Inferior parietal cortex (tissue), 1 donor: ENCODE results near the gene KRT82.
A peak's percentile ranks its signal among the peaks of the same experiment; 100 is the strongest.
"Not testable (repeated sequence)": the region's sequence is repeated elsewhere in the genome, so short reads cannot be mapped to it uniquely, and the experiment has no call there.

Experiments
- DNase-seq: peaks from one replicate; pipeline ENCODE4 v3.0.0-alpha.2; 2016; ENCODE audit errors: extremely low spot score

The KRT82 gene

DNA sequence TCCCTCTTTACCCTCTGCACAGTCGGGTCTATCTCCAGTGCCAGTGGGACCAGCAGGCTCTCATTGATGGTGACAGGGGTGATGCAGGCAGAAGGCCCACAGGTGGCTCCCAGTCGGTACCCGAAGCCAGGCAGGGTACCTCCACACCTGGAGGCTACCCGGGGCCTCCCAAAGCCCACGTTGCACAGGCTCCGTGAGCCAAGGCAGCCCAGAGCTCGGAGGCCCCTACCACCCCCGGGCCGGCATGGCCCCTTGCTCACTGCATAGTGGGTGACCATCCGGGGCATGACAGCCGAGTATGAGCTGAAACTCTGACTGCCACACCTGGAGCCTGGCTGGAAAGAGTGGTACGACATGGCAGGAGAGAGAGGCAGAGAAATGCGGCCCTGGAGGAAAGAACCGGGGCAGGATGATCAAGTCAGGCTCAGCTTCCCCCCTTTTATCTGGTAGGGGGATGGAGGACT lies at the start of gene KRT82:
TSS of gene KRT82 (minus strand) at position 414 of the 464 bp plus-strand sequence. CDS start at position 356, 58 bp downstream.
- no peak for DNase-seq

- DNase-seq: no peak
These were observed 49.7 kb upstream of the KRT82 start for GRCh38 chr12:52455821-52456220.

DNA sequence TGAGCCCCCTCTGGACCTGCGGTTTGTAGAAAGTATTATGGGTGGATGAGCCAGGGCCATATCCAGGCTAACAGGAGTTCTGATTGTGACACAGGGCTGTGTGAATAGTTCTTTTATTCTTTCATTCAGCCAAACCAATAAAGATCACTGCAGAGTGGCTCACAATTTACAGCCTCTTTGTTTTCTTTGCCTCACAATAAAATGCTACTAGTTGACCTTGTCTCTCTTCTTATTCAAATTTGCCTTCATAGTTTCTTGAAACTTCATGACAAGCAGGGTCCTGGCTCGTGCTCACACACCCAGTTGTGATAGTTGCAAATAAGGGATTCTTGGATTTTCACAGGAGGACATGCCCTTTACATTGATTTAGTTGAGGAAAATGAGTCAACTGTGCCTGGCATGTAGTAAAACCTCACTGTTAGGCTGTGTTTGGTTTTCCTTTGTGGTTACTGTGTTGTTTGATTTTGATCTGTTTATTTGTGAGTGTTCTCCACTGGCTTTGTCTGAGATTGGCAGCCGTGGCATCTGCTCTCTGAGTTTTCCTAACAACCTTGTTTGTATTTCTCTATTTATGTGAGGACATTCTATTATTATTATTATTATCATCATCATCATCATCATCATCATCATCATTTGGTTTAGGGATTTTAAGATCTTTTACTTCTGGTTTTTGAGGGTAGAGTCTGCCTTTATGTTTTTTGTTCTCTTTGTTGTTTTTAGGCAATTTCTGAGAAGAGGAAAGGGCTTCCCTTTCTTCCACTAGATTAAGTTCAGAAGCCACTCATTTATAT lies 48.5 kb upstream of the KRT82 start:
- peak; percentile 4 for DNase-seq

- no peak for DNase-seq
These were observed 46.0 kb upstream of the KRT82 start, which contains the start of gene KRT6B for GRCh38 chr12:52452101-52452500. Gene KRT6B (minus strand): TSS chr12:52452146. CDS start chr12:52452078, 68 bp downstream.

GRCh38 chr12:52448228-52448627 lies 42.1 kb upstream of the KRT82 start:
- no peak for DNase-seq

DNA sequence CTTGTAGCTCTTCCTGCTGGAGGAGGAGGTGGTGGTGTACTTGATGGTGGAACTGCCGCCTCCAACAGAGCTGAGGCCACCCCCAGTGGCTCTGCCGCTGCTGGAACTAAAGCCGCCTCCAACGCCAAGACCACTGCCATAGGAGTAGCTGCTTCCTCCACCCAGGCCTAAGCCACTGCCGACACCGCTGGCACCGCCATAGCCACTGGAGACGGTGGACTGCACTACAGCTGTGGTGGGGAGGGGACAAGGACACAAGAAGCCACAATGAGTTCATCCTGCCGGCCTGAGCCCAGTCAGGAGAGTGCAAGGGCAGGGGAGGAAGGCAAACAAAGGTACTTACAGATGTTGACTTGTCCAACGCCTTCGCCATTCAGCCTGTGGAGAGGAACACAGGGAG lies 41.1 kb upstream of the KRT82 start:
- not testable (repeated sequence) for DNase-seq

GRCh38 chr12:52446367-52447045 lies 40.4 kb upstream of the KRT82 start:
- DNase-seq: no peak

GRCh38 chr12:52445876-52446275 lies 39.7 kb upstream of the KRT82 start:
- DNase-seq: no peak

- DNase-seq: no peak
These were observed 38.8 kb upstream of the KRT82 start for GRCh38 chr12:52444647-52445595.

DNA sequence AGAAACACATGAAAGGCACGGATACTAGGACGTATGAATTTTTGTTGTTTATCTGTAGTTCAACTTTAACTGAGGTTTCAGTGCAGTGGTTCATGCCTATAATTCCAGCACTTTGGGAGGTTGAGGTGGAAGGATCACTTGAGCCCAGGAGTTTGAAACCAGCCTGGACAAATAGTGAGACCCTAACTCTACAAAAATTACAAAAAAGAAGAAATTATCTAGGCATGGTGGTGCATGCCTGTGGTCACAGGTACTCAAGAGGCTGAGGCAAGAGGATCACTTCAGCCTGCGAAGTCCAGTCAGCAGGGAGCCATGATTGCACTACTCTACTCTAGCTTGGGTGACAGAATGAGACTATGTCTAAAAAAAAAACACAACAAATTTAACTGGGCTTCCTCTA lies 37.8 kb upstream of the KRT82 start:
- DNase-seq: no peak

DNA sequence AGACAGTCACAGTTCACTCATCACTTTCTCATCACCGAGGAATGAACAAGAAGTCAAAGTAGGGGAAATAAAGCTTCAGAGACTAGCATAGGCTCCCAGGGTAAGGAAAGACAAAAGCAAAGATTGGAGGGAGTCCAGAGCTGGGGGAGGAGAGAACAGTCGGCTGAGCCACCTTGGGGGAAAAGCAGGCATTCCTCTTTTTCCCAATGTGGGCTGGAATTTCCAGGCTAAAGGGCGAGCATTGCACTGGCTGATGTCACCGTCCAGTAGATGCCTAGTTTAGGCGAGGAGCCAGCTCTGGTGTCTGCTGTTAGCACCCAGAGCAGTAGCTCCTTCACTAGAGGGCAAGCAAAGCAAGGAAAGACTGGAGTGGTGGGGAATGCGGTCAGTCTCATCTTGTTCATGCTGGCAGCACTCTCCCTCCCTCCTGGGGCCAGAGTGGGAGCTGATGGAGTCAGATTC lies 36.5 kb upstream of the KRT82 start:
- DNase-seq: no peak

DNA sequence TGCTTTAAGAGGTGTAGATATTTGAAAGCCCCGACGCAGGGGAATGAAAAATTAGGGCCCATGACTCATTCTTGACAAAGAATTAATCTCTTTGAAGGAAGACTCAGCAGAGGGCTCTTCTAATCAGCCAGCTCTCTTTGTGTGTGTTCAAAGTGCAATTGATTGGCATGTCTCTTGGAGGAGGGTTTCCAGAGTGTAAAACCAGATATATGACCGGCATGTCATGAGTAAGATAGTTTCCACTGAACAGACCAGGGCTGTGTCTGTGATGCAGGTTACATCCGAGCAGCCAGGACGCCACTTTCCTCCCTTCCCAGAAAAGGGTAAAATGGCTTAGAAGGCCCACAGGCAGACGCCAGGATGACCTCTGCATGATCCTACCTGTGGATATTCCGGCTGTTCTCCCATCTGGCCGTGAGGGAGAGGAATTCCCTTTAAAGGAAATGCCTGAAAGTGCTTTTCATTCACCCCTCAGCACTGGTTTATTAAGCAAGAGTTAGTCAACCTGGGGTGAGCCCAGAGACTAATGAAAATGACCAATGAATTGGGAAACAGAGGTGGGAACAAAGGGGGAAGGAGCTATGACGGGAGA lies 35.3 kb upstream of the KRT82 start:
- no peak for DNase-seq

GRCh38 chr12:52440821-52441319 lies 34.7 kb upstream of the KRT82 start:
- no peak for DNase-seq

DNA sequence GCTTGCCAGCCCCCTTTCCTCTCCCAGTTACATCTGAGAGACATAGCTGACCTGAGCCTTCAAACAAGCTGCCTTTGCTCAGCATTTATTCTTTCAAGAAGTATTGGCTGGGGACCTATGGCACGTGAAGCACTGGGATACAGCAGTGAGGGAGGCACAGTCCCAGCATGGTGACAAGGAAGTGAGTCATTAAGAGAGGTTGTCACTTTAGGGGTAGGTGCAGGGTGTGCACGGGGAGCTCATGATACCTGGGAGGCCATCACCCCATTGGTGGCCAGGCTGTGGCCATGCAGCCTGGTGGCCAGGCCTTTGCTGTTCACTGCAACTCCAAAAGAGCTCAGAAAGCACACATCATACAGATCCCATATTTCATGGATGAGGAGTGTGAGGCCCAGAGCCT lies 33.7 kb upstream of the KRT82 start:
- no peak for DNase-seq

DNA sequence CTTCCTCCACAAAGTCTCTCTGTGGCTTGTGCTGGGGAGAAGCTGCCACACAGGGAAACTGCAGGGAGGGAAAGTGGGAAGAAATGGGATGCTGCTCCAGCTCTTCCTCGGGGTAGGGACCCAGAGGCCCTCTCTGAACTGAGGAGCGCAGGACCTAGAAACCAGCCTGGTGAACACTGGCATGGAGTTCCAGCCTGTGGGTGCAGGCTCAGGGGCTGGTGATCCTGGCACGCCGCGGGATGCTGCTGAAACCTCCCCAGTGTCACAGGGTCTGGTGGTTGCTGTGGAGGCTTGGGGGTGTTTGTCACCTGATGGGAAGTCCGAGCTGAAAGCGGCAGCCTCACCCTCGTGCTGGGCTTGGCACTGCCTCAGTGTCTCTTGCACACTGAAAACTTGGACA lies 33.3 kb upstream of the KRT82 start:
- no peak for DNase-seq

DNA sequence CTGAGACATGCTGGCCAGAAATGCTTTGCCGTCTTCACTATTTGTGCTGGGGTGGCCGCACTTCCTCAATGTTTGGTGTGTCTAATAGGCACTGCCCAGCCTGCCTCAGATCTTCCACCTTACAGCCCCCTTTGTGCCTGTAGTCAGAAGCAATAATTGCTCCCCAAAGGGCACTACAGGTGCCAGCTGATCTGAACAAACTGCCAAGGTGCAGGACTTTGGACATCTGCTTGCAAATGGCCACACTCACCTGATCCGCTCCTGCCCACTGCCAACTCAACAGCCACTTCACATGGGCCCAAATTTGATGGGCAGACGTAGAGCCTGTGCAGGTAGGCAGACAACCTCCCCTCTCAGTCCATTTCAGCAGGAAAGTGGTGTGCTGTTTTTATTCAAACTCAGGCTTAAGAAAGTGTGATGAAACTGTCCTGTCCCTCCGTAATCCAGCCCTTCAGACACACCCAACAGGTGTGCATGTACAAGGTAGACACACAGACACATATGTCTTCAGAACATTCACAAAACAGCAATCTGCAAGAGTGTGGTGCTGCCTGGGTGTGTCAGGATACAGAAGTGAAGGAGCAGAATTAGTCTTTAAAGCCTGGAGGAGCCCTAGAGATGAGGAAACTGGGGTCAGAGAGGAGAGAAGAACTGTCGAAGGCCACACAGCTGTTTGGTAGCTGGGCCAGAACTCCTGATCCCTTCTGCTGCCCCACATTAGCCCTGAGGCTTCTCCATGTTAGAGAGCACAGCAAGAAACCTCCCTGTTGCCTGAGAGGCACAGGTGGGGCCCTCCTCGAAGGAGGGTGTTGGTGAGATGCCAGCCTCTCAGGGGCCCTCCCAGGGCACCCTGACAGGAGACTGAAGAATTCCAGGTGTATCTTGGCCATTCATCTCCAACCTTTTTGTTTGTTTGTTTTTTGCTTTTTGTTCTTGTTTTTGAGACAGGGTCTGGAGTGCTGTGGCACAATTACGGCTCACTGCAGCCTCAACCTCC lies 32.5 kb upstream of the KRT82 start:
- no peak for DNase-seq

DNA sequence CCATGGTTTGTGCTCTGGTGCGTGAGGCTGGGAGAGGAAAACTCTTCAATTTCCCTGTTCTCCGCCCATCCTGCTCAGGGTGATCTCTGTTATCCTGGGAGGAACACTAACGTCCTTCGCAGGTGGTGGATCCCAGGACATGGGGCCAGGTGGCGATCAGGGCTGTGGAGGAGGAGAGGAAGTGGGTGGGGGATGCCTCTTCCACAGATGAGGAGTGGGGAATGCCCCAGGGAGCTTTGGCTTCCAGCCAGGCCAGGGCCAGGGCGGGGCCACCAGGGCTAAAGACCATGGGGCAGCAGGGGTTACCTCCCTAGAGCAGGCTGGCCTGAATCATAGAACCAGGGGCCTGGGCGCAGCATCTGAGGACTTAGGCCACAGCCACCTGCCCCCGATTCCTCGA lies 31.4 kb upstream of the KRT82 start:
- DNase-seq: no peak

DNA sequence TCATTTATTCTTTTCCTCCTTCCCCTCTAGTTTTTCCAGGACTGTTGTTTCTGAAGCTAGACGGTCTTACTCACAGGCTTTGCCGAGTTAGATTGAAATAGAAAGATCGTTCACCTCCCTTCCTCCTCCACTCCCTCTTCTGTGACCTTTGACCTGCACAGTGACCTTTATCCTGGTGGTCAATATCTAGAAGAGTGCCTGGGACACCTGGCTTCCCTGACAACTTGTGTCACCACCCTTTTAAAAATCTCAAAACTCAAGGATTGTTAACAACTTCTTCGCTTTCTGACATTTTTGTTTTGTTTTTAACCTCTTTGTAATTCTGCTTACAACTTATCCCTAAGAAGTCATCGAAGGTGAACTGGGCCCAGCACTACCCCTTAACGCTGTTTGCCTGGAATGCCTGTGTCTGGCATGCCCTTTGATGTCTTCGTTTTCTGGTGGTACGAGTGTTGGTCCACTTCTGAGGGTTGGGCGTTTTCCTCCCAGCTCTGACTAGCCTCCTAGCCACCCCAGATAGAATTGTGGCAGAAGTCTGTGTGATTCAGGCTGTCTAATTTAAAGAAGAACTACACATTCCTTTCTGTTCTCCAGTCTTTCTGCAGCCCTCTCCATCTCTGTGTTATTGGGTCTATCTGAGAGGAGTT lies 30.8 kb upstream of the KRT82 start:
- DNase-seq: no peak
